Measurements from ENCODE around the gene SERPINF2. TPM values are rescaled to one million over a fixed set of nuclear protein-coding genes. Genes with fewer than 3 reads are reported as not detected.
A peak's percentile ranks its signal among the peaks of the same experiment; 100 is the strongest.

SERPINF2 gene
- total and polyA plus RNA-seq, 12 donors: 0.18 to 2.8 (median 0.76) TPM; not detected in 2

DNA sequence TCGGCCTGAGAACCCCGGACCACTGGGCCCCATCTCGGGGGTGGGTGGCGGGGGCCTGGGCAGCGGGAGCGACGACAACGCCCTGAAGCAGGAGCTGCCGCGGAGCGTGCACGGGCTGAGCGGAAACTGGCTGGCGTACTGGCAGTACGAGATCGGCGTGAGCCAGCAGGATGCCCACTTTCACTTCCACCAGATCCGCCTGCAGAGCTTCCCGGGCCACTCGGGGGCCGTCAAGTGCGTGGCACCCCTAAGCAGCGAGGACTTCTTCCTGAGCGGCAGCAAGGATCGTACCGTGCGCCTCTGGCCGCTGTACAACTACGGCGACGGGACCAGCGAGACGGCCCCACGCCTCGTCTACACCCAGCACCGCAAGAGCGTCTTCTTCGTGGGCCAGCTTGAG, 8.9 kb upstream of the SERPINF2 start:
- intact Hi-C loops (cut with DNase I): loop anchor here in 1 of 10 donors (10.0 kb wide), 1 partner anchor 131 kb away; no protein-coding TSS in a partner anchor
- TF ChIP-seq, protein P1, sequence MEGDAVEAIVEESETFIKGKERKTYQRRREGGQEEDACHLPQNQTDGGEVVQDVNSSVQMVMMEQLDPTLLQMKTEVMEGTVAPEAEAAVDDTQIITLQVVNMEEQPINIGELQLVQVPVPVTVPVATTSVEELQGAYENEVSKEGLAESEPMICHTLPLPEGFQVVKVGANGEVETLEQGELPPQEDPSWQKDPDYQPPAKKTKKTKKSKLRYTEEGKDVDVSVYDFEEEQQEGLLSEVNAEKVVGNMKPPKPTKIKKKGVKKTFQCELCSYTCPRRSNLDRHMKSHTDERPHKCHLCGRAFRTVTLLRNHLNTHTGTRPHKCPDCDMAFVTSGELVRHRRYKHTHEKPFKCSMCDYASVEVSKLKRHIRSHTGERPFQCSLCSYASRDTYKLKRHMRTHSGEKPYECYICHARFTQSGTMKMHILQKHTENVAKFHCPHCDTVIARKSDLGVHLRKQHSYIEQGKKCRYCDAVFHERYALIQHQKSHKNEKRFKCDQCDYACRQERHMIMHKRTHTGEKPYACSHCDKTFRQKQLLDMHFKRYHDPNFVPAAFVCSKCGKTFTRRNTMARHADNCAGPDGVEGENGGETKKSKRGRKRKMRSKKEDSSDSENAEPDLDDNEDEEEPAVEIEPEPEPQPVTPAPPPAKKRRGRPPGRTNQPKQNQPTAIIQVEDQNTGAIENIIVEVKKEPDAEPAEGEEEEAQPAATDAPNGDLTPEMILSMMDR (IDR thresholded peaks at IDR 0.05): no peak

DNA sequence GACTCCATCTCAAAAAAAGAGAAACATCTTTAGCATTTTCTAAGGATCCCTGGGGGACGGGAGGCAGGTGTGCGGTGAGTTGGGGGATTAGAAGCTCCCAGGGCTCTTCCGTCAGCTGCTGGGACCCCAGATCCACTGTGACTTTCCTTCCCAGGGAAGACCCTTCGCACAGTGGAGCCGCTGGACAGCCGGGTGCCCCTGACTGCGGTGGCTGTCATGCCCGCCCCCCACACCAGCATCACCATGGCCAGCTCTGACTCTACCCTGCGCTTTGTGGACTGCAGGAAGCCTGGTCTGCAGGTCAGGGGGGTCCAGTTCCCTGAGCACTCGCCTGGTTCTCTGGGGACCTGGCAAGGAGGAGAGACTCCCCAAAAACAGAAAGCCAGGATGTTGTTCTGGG, 7.3 kb upstream of the SERPINF2 start:
- Histone ChIP-seq H3K9me3 (no peaks in the 10 kb centered on the region), H3K4me1 (peaks cover 11 to 35% (median 29%) of the 10 kb centered on the region in 9 donors), H3K36me3 (peaks cover 0 to 76% (median 10%) of the 10 kb centered on the region in 9 donors), H3K27ac (peak overlapping the region in 1 of 10 donors; percentile 12), H3K27me3 (no peaks in the 10 kb centered on the region), H3K4me3 (no peak overlapping the region)
- ATAC-seq (no peak), DNase-seq (no peak)
- TF ChIP-seq, protein P1 (IDR thresholded peaks at IDR 0.05): no peak
- intact Hi-C loops (cut with DNase I): loop anchor here in 1 of 10 donors (10.0 kb wide), 1 partner anchor 129 kb away; no protein-coding TSS in a partner anchor
- 95 to 98% methylated on average over 10 of the region's 10 CpGs for WGBS, 2 donors

More for the DNA sequence above, 8.9 kb upstream of the SERPINF2 start:
- no peak overlapping the region for H3K4me3 ChIP-seq
- H3K9me3 ChIP-seq: no peaks in the 10 kb centered on the region
- H3K4me1 ChIP-seq: peaks cover 11 to 52% (median 33%) of the 10 kb centered on the region in 9 donors
- WGBS, 2 donors: 95 to 96% methylated on average over 38 of the region's 38 CpGs
- H3K27ac ChIP-seq: no peak overlapping the region
- H3K27me3 ChIP-seq: no peaks in the 10 kb centered on the region
- H3K36me3 ChIP-seq: peaks cover 0 to 92% (median 10%) of the 10 kb centered on the region in 9 donors
- ATAC-seq: no peak
- DNase-seq: no peak

DNA sequence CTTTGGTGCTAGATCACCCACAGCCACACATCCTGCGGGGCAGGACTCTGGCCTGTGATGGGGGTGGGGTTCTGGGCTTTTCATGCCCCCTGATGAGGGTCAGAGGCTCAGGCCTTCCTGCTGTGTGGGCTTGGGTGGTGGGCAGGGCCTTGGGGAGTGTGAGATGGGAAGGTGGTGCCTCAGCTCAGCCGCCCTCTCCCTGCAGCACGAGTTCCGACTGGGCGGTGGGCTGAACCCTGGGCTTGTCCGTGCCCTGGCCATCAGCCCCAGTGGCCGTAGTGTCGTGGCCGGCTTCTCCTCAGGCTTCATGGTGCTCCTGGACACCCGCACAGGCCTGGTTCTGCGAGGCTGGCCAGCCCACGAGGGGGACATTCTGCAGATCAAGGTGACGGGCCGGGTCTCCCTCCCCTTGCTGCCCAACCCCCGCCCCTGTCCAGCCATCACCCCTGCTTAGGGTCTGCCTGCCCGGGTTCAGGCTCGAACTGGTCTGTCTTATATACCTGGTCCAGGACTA, 6.8 kb upstream of the SERPINF2 start:
- no peak overlapping the region for H3K4me3 ChIP-seq
- intact Hi-C loops (cut with DNase I): loop anchor here in 1 of 10 donors (10.0 kb wide), 1 partner anchor 129 kb away; no protein-coding TSS in a partner anchor
- H3K36me3 ChIP-seq: peaks cover 0 to 72% (median 10%) of the 10 kb centered on the region in 9 donors
- no peak for DNase-seq
- WGBS, 2 donors: 87 to 94% methylated on average over 17 of the region's 17 CpGs
- H3K9me3 ChIP-seq: no peaks in the 10 kb centered on the region
- H3K27ac ChIP-seq: peak overlapping the region in 7 of 10 donors; percentile 7 to 61 (median 34)
- H3K4me1 ChIP-seq: peaks cover 11 to 31% (median 24%) of the 10 kb centered on the region in 9 donors
- peak in 2 of 8 donors; percentile 4 to 6 for ATAC-seq
- TF ChIP-seq, protein P1 (IDR thresholded peaks at IDR 0.05): no peak
- no peaks in the 10 kb centered on the region for H3K27me3 ChIP-seq

DNA sequence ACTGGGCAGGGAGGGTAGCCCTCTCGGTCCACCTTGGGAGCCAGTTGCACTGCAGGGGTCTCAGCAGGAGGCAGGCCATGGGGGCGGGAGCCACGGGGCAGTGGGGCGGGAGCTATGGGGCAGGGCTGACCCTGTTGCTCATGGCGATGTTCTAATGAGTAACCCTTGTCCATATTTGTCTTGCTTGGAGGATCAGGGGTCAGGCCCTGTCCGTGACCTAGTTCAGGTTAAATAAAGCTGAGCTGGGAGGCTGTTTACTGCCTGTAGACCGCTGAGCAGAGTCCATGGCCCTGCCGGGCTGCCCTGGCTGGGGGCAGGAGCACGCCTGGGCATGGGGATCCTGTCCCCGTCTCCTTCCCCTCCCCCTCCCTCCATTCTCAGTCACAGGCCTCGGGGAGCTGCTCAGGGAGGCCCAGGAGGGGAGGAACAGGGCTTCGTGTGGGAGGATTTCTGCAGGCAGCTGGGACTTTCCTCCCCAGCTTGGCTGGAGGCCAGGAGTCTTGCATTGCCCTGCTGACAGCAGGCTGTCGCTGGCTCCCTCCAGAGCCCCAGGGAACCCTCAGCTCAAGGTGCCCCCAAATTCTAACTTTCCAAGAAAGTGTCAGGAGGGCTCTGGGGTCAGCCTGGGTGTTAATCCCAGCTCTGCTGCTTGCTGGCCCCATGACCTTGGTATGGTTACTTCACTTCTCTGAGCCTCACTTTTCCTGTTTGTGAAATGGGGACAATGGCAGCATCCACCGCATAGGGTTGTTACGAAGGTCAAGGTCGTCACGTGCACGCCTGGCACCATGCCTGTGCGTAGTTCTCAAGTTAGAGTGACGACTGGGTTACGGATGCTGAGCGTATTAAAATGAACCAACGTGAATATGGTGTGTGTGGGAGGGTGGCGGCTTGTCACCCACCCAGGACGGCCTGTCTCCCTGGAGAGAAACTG, 6.1 kb upstream of the SERPINF2 start:
- Histone ChIP-seq H3K27me3 (no peaks in the 10 kb centered on the region), H3K27ac (peak overlapping the region in 8 of 10 donors; percentile 7 to 61 (median 34)), H3K36me3 (peaks cover 0 to 64% (median 10%) of the 10 kb centered on the region in 9 donors), H3K4me3 (no peak overlapping the region), H3K4me1 (peaks cover 9 to 27% (median 19%) of the 10 kb centered on the region in 9 donors), H3K9me3 (no peaks in the 10 kb centered on the region)
- ATAC-seq: peak; percentile 51 to 78 (median 64)
- 59 to 60% methylated on average over 25 of the region's 25 CpGs for WGBS, 2 donors
- intact Hi-C loops (cut with DNase I): loop anchor here in 1 of 10 donors (10.0 kb wide), 1 partner anchor 128 kb away; no protein-coding TSS in a partner anchor
- peak; percentile 69 to 75 for DNase-seq
- TF ChIP-seq, protein P1 (IDR thresholded peaks at IDR 0.05): no peak

Measured in heart right ventricle (tissue), 16 donors.